GM12878 (cell line): ENCODE measurements around the gene IPPK. TPM values are rescaled to one million over a fixed set of nuclear protein-coding genes. Genes with fewer than 3 reads are reported as not detected.
"Not testable (repeated sequence)": the region's sequence is repeated elsewhere in the genome, so short reads cannot be mapped to it uniquely, and the experiment has no call there.

ENCODE experiments used
- ATAC-seq: fragments of 200-7000 bp; cut with Tn5 transposase; 3 replicates; pipeline ENCODE4 v1.9.1; 2020; ENCODE audit warnings: mild to moderate bottlenecking, moderate library complexity
- BruUV-seq: library from RNA; stranded (reverse); fragments of 400-500 nt; replicated peaks from 2 replicates; lab custom pipeline; 2021; lab: Mats Ljungman, UMichigan
- CTCF ChIA-PET: fragments of 300-600 bp; sonication (Branson Sonifier 250); formaldehyde crosslinking; extraction: SDS; loops from one replicate; lab custom pipeline; 2021; ENCODE audit warnings: inconsistent platforms; lab: Yijun Ruan, JAX
- POLR2A ChIA-PET: fragments of 350-600 bp; formaldehyde crosslinking; extraction: SDS; loops from one replicate; lab custom pipeline; 2021; ENCODE audit warnings: inconsistent platforms; lab: Charles Lee
- RAD21 ChIA-PET: fragments of 300-600 bp; sonication (Branson Sonifier 250); formaldehyde crosslinking; loops from one replicate; lab custom pipeline; 2023; ENCODE audit warnings: antibody characterized with exemption; ENCODE audit not compliant: unreplicated experiment; lab: Charles Lee
- SMC1A ChIA-PET: fragments of 300-600 bp; sonication (Branson Sonifier 250); formaldehyde crosslinking; loops from one replicate; lab custom pipeline; 2023; ENCODE audit not compliant: unreplicated experiment, uncharacterized antibody; lab: Charles Lee
- DNase-seq: peaks from one replicate; pipeline ENCODE4 v3.0.0-alpha.2; 2011; ENCODE audit warnings: low read depth, low spot score
- FAIRE-seq: peaks from 3 replicates; lab custom pipeline; 2011; peaks lifted over from hg19 to GRCh38; lab: Jason Lieb, UNC
- H2AFZ ChIP-seq: 2 replicates; pipeline ENCODE4 v1.6.0; 2011; ENCODE audit warnings: low read depth, low read length, control low read depth; ENCODE audit not compliant: control insufficient read depth
- H3K27ac ChIP-seq: 2 replicates; pipeline ENCODE4 v1.5.1; 2011; ENCODE audit warnings: control low read depth; ENCODE audit not compliant: control insufficient read depth, insufficient read depth
- H3K27me3 ChIP-seq, 2 experiments: replicated peaks in 1 of 2; 2 replicates each; pipeline versions ENCODE4 v1.6.0 to v1.6.1; 2011; ENCODE audit warnings: low read length in 1 of 2; ENCODE audit not compliant: control insufficient read depth in 2 of 2, insufficient read depth in 2 of 2
- H3K36me3 ChIP-seq, 2 experiments: 2 replicates each; pipeline ENCODE4 v1.5.1; 2011; ENCODE audit warnings: low read length in 1 of 2; ENCODE audit not compliant: control insufficient read depth in 2 of 2, insufficient read depth in 2 of 2
- H3K4me1 ChIP-seq: 2 replicates; pipeline ENCODE4 v1.6.1; 2011; ENCODE audit warnings: mild to moderate bottlenecking, low read length, moderate library complexity, mixed read lengths; ENCODE audit not compliant: control insufficient read depth, insufficient read depth
- H3K4me2 ChIP-seq: 2 replicates; pipeline ENCODE4 v1.6.0; 2011; ENCODE audit warnings: control low read depth; ENCODE audit not compliant: control insufficient read depth, insufficient read depth
- H3K4me3 ChIP-seq: fragments of 200-600 bp; sonication (generic); 2 replicates; pipeline ENCODE4 v1.5.1; 2016
- H3K79me2 ChIP-seq: 2 replicates; pipeline ENCODE4 v1.6.0; 2011; ENCODE audit warnings: low read length; ENCODE audit not compliant: control insufficient read depth, insufficient read depth
- H3K9ac ChIP-seq: 2 replicates; pipeline ENCODE4 v1.8.0; 2011; ENCODE audit warnings: low read length, control low read depth, mixed read lengths; ENCODE audit not compliant: control insufficient read depth, insufficient read depth
- H3K9me3 ChIP-seq: replicated peaks from 3 replicates; pipeline ENCODE4 v1.5.1; 2011; ENCODE audit warnings: mild to moderate bottlenecking, low read length; ENCODE audit not compliant: control insufficient read depth, insufficient read depth
- H4K20me1 ChIP-seq: 2 replicates; pipeline ENCODE4 v1.6.0; 2011; ENCODE audit not compliant: control insufficient read depth, insufficient read depth
- CHD4 ChIP-seq: fragments of 200-600 bp; sonication (generic); IDR thresholded peaks from 2 replicates; pipeline ENCODE4 v1.6.1; 2016; ENCODE audit warnings: mild to moderate bottlenecking
- SKIL ChIP-seq: fragments of 450-650 bp; IDR thresholded peaks from 2 replicates; pipeline ENCODE4 v1.6.1; 2017; ENCODE audit warnings: mild to moderate bottlenecking, low read depth, inconsistent platforms; ENCODE audit not compliant: poor library complexity, severe bottlenecking
- SMAD1 ChIP-seq: fragments of 450-650 bp; IDR thresholded peaks from 2 replicates; pipeline ENCODE4 v1.6.1; 2018; ENCODE audit warnings: mild to moderate bottlenecking, low read depth; ENCODE audit not compliant: partially characterized antibody
- SUPT20H ChIP-seq: IDR thresholded peaks from 2 replicates; pipeline ENCODE4 v1.6.1; 2011; ENCODE audit warnings: low read depth, mild to moderate bottlenecking, low read length, moderate library complexity, borderline replicate concordance; ENCODE audit not compliant: control insufficient read depth
- WGBS: methylation state at CpG from one replicate; pipeline ENCODE4 v1.1.6; 2016; ENCODE audit warnings: low lambda C conversion rate; ENCODE audit not compliant: insufficient replicate concordance, insufficient coverage; ENCODE audit errors: missing lambda C conversion rate; 5-methylcytosine and 5-hydroxymethylcytosine counted together
- in situ Hi-C: fragments of 300-500 bp; cut with MboI; formaldehyde crosslinking; loops from 9 replicates; pipeline ENCODE4 v1.14.3; 2018; ENCODE audit warnings: mixed read lengths
- intact Hi-C: fragments of 100-400 bp; cut with micrococcal nuclease; formaldehyde crosslinking; loops from one replicate; pipeline ENCODE4 v1.14.2; 2022; ENCODE audit not compliant: unreplicated experiment
- polyA plus RNA-seq, 11 experiments: library from polyadenylated mRNA; depleted of rRNA in 4 of 11; unstranded in 6 of 11; stranded (reverse) in 5 of 11; fragments of >200 nt; fragmentation: Nextera tagmentation in 4 of 11; fragmentation: Illumina TruSeq in 1 of 11; extraction: Ambion mirVana in 4 of 11; extraction: Trizol in 1 of 11; gene quantifications; 1 replicate in 1 of 11; 2 replicates in 10 of 11; pipeline versions ENCODE4 v1.2.1 to v1.2.3, GENCODE V29; 2011 to 2016; ENCODE audit warnings: inconsistent platforms in 2 of 11, missing spikeins in 2 of 11, low read depth in 1 of 11
- total RNA-seq, 4 experiments: library from RNA; depleted of rRNA in 3 of 4; stranded (reverse); fragments of >200 nt in 3 of 4; fragmentation: Illumina TruSeq in 1 of 4; extraction: Trizol in 1 of 4; gene quantifications; 2 replicates each; pipeline versions ENCODE4 v1.2.1 to v1.2.3, GENCODE V29; 2013 to 2021

Gene IPPK
- total and polyA plus RNA-seq, 10 of the 15 experiments (the other 5 are each of a cell fraction or from before 2014, with no cell fraction given), result 2.1 to 22.1 (median 11.4) TPM

GRCh38 chr9:92576175-92576574, 93.8 kb downstream of the IPPK start (continued):
- TF ChIP-seq SKIL (no peak), SUPT20H (no peak), CHD4 (no peak), SMAD1 (no peak)

GRCh38 chr9:92573612-92574011, 96.3 kb downstream of the IPPK start:
- H3K36me3 ChIP-seq, H4K20me1 ChIP-seq, H3K79me2 ChIP-seq, H3K4me3 ChIP-seq, H3K4me1 ChIP-seq, H3K27me3 ChIP-seq, ATAC-seq, H3K9ac ChIP-seq, intact Hi-C loops, CTCF ChIA-PET, SMC1A ChIA-PET, POLR2A ChIA-PET, BruUV-seq, FAIRE-seq, H2AFZ ChIP-seq, H3K4me2 ChIP-seq, H3K9me3 ChIP-seq, DNase-seq, in situ Hi-C loops, H3K27ac ChIP-seq: not testable (repeated sequence)
- 91% methylated on average over 14 of the region's 14 CpGs for WGBS
- RAD21 ChIA-PET, result interaction anchor here (0.7 kb wide), 1 partner anchor 265 kb away, joined by 3 read pairs; no protein-coding TSS in a partner anchor

- FAIRE-seq, H3K4me1 ChIP-seq, H3K27ac ChIP-seq, in situ Hi-C loops, CTCF ChIA-PET, RAD21 ChIA-PET, H3K9ac ChIP-seq, H3K79me2 ChIP-seq, DNase-seq, BruUV-seq, SMC1A ChIA-PET, H3K9me3 ChIP-seq, H3K36me3 ChIP-seq, ATAC-seq, H4K20me1 ChIP-seq, intact Hi-C loops, H2AFZ ChIP-seq, H3K4me3 ChIP-seq, H3K27me3 ChIP-seq, H3K4me2 ChIP-seq: not testable (repeated sequence)
- 100% methylated on average over 2 of the region's 2 CpGs for WGBS
- POLR2A ChIA-PET, result interaction anchor here (0.6 to 0.7 kb wide), 2 partner anchors 47 to 858 kb away, joined by 3 read pairs; no protein-coding TSS in a partner anchor
Observed at GRCh38 chr9:92571871-92572270, 98.1 kb downstream of the IPPK start.
